Lower leg skin (tissue), 4 donors: ENCODE measurements around the gene LSM4. TPM values are rescaled to one million over a fixed set of nuclear protein-coding genes. Genes with fewer than 3 reads are reported as not detected.
"Not testable (repeated sequence)": the region's sequence is repeated elsewhere in the genome, so short reads cannot be mapped to it uniquely, and the experiment has no call there.

Source experiments
- DNase-seq, 2 donors: peaks; one replicate each; pipeline ENCODE4 v3.0.0-alpha.2; 2019; ENCODE audit warnings: low spot score in 2 of 2
- H3K4me3 ChIP-seq: fragments of 200-600 bp; sonication (generic); 2 replicates; pipeline ENCODE4 v1.5.1; 2017; ENCODE audit warnings: mild to moderate bottlenecking, low read depth; ENCODE audit not compliant: poor library complexity, severe bottlenecking
- CTCF ChIP-seq, 3 donors: fragments of 450-650 bp; IDR thresholded peaks; one replicate each; pipeline ENCODE4 v1.5.1; 2016; ENCODE audit warnings: antibody characterized with exemption in 3 of 3, mild to moderate bottlenecking in 3 of 3, moderate library complexity in 2 of 3
- POLR2A ChIP-seq, 2 donors: fragments of 450-650 bp; IDR thresholded peaks; one replicate each; pipeline ENCODE4 v1.6.1; 2016 to 2017; ENCODE audit warnings: antibody characterized with exemption in 2 of 2, mild to moderate bottlenecking in 1 of 2, moderate library complexity in 1 of 2
- WGBS, 2 donors: methylation state at CpG; one replicate each; pipeline ENCODE4 v1.1.5; 2018; 5-methylcytosine and 5-hydroxymethylcytosine counted together
- intact Hi-C: fragments of 100-400 bp; cut with DNase I; formaldehyde crosslinking; loops from one replicate; pipeline ENCODE4 v1.15.0; 2023; ENCODE audit warnings: low total_unique reads
- total RNA-seq, 4 donors: library from RNA; depleted of rRNA; stranded (reverse); fragments of >200 nt; gene quantifications; one replicate each; pipeline ENCODE4 v1.1.0, GENCODE V29; 2016

Gene LSM4
- total RNA-seq, 4 donors from 2014 or later, result 59.7 to 149 (median 105) TPM

- no peak for TF ChIP-seq POLR2A (IDR thresholded peaks at IDR 0.05)
- no peak for TF ChIP-seq CTCF (IDR thresholded peaks at IDR 0.05)
- intact Hi-C loops, result loop anchor here (5.0 kb wide), 1 partner anchor 61 kb away; no protein-coding TSS in a partner anchor
These were observed 28.7 kb upstream of the LSM4 start for GRCh38 chr19:18351544-18351943.

GRCh38 chr19:18350490-18350889 is 27.6 kb upstream of the LSM4 start:
- DNase-seq, result no peak
- intact Hi-C loops, result loop anchor here (5.0 kb wide), 1 partner anchor 62 kb away; no protein-coding TSS in a partner anchor
- no peak for TF ChIP-seq CTCF (IDR thresholded peaks at IDR 0.05)
- no peak for TF ChIP-seq POLR2A (IDR thresholded peaks at IDR 0.05)
- 85 to 91% methylated on average over 9 of the region's 9 CpGs for WGBS, 2 donors
- H3K4me3 ChIP-seq, result no peak overlapping the region

More at GRCh38 chr19:18351544-18351943, 28.7 kb upstream of the LSM4 start:
- 93 to 95% methylated on average over 7 of the region's 7 CpGs for WGBS, 2 donors
- H3K4me3 ChIP-seq, result no peak overlapping the region
- no peak for DNase-seq

GRCh38 chr19:18349524-18350128 is 26.8 kb upstream of the LSM4 start:
- 38 to 46% methylated on average over 12 of the region's 12 CpGs for WGBS, 2 donors
- intact Hi-C loops, result loop anchor here (5.0 kb wide), 1 partner anchor 63 kb away; no protein-coding TSS in a partner anchor
- TF ChIP-seq CTCF (IDR thresholded peaks at IDR 0.05), result no peak
- no peak for TF ChIP-seq POLR2A (IDR thresholded peaks at IDR 0.05)
- no peak overlapping the region for H3K4me3 ChIP-seq
- DNase-seq, result peak in 1 of 2 donors; percentile 92

GRCh38 chr19:18348818-18349339 is 26.0 kb upstream of the LSM4 start:
- H3K4me3 ChIP-seq, intact Hi-C loops, DNase-seq: not testable (repeated sequence)
- 89 to 93% methylated on average over 6 of the region's 6 CpGs for WGBS, 2 donors

GRCh38 chr19:18348171-18348570 is 25.3 kb upstream of the LSM4 start:
- TF ChIP-seq CTCF (IDR thresholded peaks at IDR 0.05) (no peak), POLR2A (IDR thresholded peaks at IDR 0.05) (no peak)
- WGBS, 2 donors, result 91 to 93% methylated on average over 17 of the region's 17 CpGs
- intact Hi-C loops, result no loop called here
- DNase-seq, result no peak
- no peak overlapping the region for H3K4me3 ChIP-seq

GRCh38 chr19:18346091-18346490 is 23.2 kb upstream of the LSM4 start:
- TF ChIP-seq POLR2A (IDR thresholded peaks at IDR 0.05), result no peak
- no peak for TF ChIP-seq CTCF (IDR thresholded peaks at IDR 0.05)
- 51% methylated on average over 8 of the region's 8 CpGs for WGBS, 2 donors
- peak in 1 of 2 donors; percentile 53 for DNase-seq
- H3K4me3 ChIP-seq, result no peak overlapping the region
- intact Hi-C loops, result no loop called here
